Hypothalamus (tissue), 51 donors: Measurements from ENCODE around the gene AFG3L2.

ENCODE experiments used
- DNase-seq, 51 donors: peaks; one replicate each; lab custom pipeline; 2025; lab: John Stamatoyannopoulos, UW

Gene AFG3L2

GRCh38 chr18:12306752-12307700 lies 70.0 kb downstream of the AFG3L2 start:
- peak in 1 of 51 donors; percentile 17 for DNase-seq

- DNase-seq = no peak
Observed at GRCh38 chr18:12305930-12306629, 70.9 kb downstream of the AFG3L2 start.

GRCh38 chr18:12305211-12305610 lies 71.8 kb downstream of the AFG3L2 start:
- DNase-seq = no peak

GRCh38 chr18:12304351-12305210 lies 72.4 kb downstream of the AFG3L2 start:
- peak in 1 of 51 donors; percentile 14 for DNase-seq

- DNase-seq = no peak
Observed at GRCh38 chr18:12302391-12303147, 74.5 kb downstream of the AFG3L2 start.

- DNase-seq = no peak
Observed at GRCh38 chr18:12301263-12302005, 75.6 kb downstream of the AFG3L2 start.

- DNase-seq = no peak
Observed at GRCh38 chr18:12299862-12300261, 77.2 kb downstream of the AFG3L2 start.

GRCh38 chr18:12296457-12296856 lies 80.6 kb downstream of the AFG3L2 start:
- no peak for DNase-seq

- DNase-seq = no peak
Observed at GRCh38 chr18:12296087-12296403, 81.0 kb downstream of the AFG3L2 start.

GRCh38 chr18:12295389-12296086 lies 81.5 kb downstream of the AFG3L2 start:
- DNase-seq = no peak

- DNase-seq = no peak
Observed at GRCh38 chr18:12293831-12294230, 83.2 kb downstream of the AFG3L2 start.

GRCh38 chr18:12291690-12292089 lies 85.3 kb downstream of the AFG3L2 start:
- no peak for DNase-seq

GRCh38 chr18:12291161-12291560 lies 85.9 kb downstream of the AFG3L2 start:
- no peak for DNase-seq

- no peak for DNase-seq
Observed at GRCh38 chr18:12290086-12290485, 86.9 kb downstream of the AFG3L2 start.

- DNase-seq = no peak
Observed at GRCh38 chr18:12288403-12288755, 88.6 kb downstream of the AFG3L2 start.

GRCh38 chr18:12287684-12288402 lies 89.2 kb downstream of the AFG3L2 start:
- DNase-seq = peak in 6 of 51 donors; percentile 18 to 44 (median 23)

GRCh38 chr18:12287131-12287681 lies 89.8 kb downstream of the AFG3L2 start:
- DNase-seq = no peak

- DNase-seq = no peak
Observed at GRCh38 chr18:12283666-12284065, 93.4 kb downstream of the AFG3L2 start.
